H9 (cell line): ENCODE results near the gene CACNA1I. TPM values are rescaled to one million over a fixed set of nuclear protein-coding genes. Genes with fewer than 3 reads are reported as not detected.

Source experiments
- DNase-seq: peaks from one replicate; pipeline ENCODE4 v3.0.0-alpha.2; 2017
- H2AFZ ChIP-seq: one replicate; pipeline ENCODE4 v1.6.1; 2013; ENCODE audit warnings: mild to moderate bottlenecking, low read length, control low read depth, moderate library complexity
- H2AK5ac ChIP-seq: 2 replicates; pipeline ENCODE4 v1.6.1; 2013; ENCODE audit warnings: low read length, control low read depth, mixed read lengths; ENCODE audit not compliant: insufficient read length
- H2BK120ac ChIP-seq: one replicate; pipeline ENCODE4 v1.6.1; 2013; ENCODE audit warnings: low read depth, mild to moderate bottlenecking, low read length, control low read depth, inconsistent platforms; ENCODE audit not compliant: poor library complexity, severe bottlenecking
- H2BK12ac ChIP-seq: 2 replicates; pipeline ENCODE4 v1.6.1; 2013; ENCODE audit warnings: low read length, control low read depth, mixed read lengths, low read depth; ENCODE audit not compliant: insufficient read length
- H2BK15ac ChIP-seq: 2 replicates; pipeline ENCODE4 v1.6.1; 2013; ENCODE audit warnings: low read depth, low read length, control low read depth
- H2BK20ac ChIP-seq: one replicate; pipeline ENCODE4 v1.6.1; 2013; ENCODE audit warnings: low read depth, mild to moderate bottlenecking, low read length, control low read depth, inconsistent platforms; ENCODE audit not compliant: poor library complexity, severe bottlenecking
- H2BK5ac ChIP-seq: 2 replicates; pipeline ENCODE4 v1.6.1; 2013; ENCODE audit warnings: low read length, control low read depth, mixed read lengths; ENCODE audit not compliant: insufficient read length
- H3K14ac ChIP-seq: 2 replicates; pipeline ENCODE4 v1.6.1; 2013; ENCODE audit warnings: low read length, control low read depth; ENCODE audit not compliant: insufficient read depth
- H3K18ac ChIP-seq: 2 replicates; pipeline ENCODE4 v1.6.1; 2013; ENCODE audit warnings: low read depth, mild to moderate bottlenecking, mixed read lengths, low read length, control low read depth; ENCODE audit not compliant: insufficient read length
- H3K23ac ChIP-seq: 2 replicates; pipeline ENCODE4 v1.6.1; 2013; ENCODE audit warnings: low read length, control low read depth, mixed read lengths, low read depth; ENCODE audit not compliant: insufficient read length
- H3K23me2 ChIP-seq: 2 replicates; pipeline ENCODE4 v1.6.1; 2013; ENCODE audit warnings: low read depth, mild to moderate bottlenecking, mixed read lengths, low read length, control low read depth; ENCODE audit not compliant: insufficient read length, poor library complexity, severe bottlenecking
- H3K27ac ChIP-seq: 2 replicates; pipeline ENCODE4 v1.5.1; 2013; ENCODE audit warnings: low read length, control low read depth, mixed read lengths, low read depth; ENCODE audit not compliant: insufficient read length
- H3K27me3 ChIP-seq: 2 replicates; pipeline ENCODE4 v1.6.1; 2013; ENCODE audit warnings: low read length, control low read depth, inconsistent platforms; ENCODE audit not compliant: insufficient read depth
- H3K4ac ChIP-seq: 2 replicates; pipeline ENCODE4 v1.6.1; 2013; ENCODE audit warnings: low read depth, mild to moderate bottlenecking, control low read depth, inconsistent platforms, low read length, moderate library complexity
- H3K4me1 ChIP-seq: 2 replicates; pipeline ENCODE4 v1.6.1; 2013; ENCODE audit warnings: low read length, control low read depth, inconsistent platforms; ENCODE audit not compliant: insufficient read depth
- H3K4me2 ChIP-seq: 2 replicates; pipeline ENCODE4 v1.6.1; 2013; ENCODE audit warnings: low read length, control low read depth, mixed read lengths; ENCODE audit not compliant: insufficient read length, insufficient read depth
- H3K56ac ChIP-seq: 2 replicates; pipeline ENCODE4 v1.6.1; 2013; ENCODE audit warnings: low read depth, mild to moderate bottlenecking, mixed read lengths, low read length, control low read depth; ENCODE audit not compliant: insufficient read length
- H3K79me1 ChIP-seq: 2 replicates; pipeline ENCODE4 v1.6.1; 2013; ENCODE audit warnings: low read depth, mild to moderate bottlenecking, moderate library complexity, low read length, control low read depth, inconsistent platforms; ENCODE audit not compliant: insufficient read depth, poor library complexity, severe bottlenecking
- H3K79me2 ChIP-seq: 2 replicates; pipeline ENCODE4 v1.6.1; 2013; ENCODE audit warnings: low read length, control low read depth, inconsistent platforms; ENCODE audit not compliant: insufficient read depth
- H3K9ac ChIP-seq: 2 replicates; pipeline ENCODE4 v1.6.1; 2013; ENCODE audit warnings: low read length, control low read depth, mixed read lengths; ENCODE audit not compliant: insufficient read length; ENCODE audit errors: extremely low read depth
- H3K9me3 ChIP-seq: one replicate; pipeline ENCODE4 v1.6.1; 2013; ENCODE audit warnings: low read depth, low read length, inconsistent platforms; ENCODE audit not compliant: control insufficient read depth
- H3T11ph ChIP-seq: one replicate; pipeline ENCODE4 v1.6.1; 2013; ENCODE audit warnings: mild to moderate bottlenecking, low read length, control low read depth, inconsistent platforms
- H4K20me1 ChIP-seq: one replicate; pipeline ENCODE4 v1.6.1; 2013; ENCODE audit not compliant: control insufficient read depth, insufficient read length, insufficient read depth
- H4K5ac ChIP-seq: 2 replicates; pipeline ENCODE4 v1.6.1; 2013; ENCODE audit warnings: low read depth, mild to moderate bottlenecking, mixed read lengths, low read length, control low read depth; ENCODE audit not compliant: insufficient read length
- H4K8ac ChIP-seq: replicated peaks from 2 replicates; pipeline ENCODE4 v1.6.1; 2013; ENCODE audit warnings: low read length, control low read depth, mixed read lengths, low read depth; ENCODE audit not compliant: insufficient read length
- H4K91ac ChIP-seq: 2 replicates; pipeline ENCODE4 v1.6.1; 2013; ENCODE audit warnings: low read depth, mild to moderate bottlenecking, moderate library complexity, mixed read lengths, low read length, control low read depth; ENCODE audit not compliant: insufficient read length
- H3K27ac Mint-ChIP-seq, 3 experiments: 2 replicates in 2 of 3; 3 replicates in 1 of 3; pipeline ENCODE4 v1.8.0; 2020 to 2021; ENCODE audit warnings: mixed read lengths in 3 of 3, mild to moderate bottlenecking in 1 of 3, moderate library complexity in 1 of 3
- H3K27me3 Mint-ChIP-seq: 2 replicates; pipeline ENCODE4 v1.8.0; 2021; ENCODE audit warnings: low read depth, mild to moderate bottlenecking, moderate library complexity, mixed read lengths
- H3K36me3 Mint-ChIP-seq, 3 experiments: 2 replicates in 2 of 3; 3 replicates in 1 of 3; pipeline ENCODE4 v1.8.0; 2020 to 2021; ENCODE audit warnings: low read depth in 3 of 3, mixed read lengths in 3 of 3; ENCODE audit not compliant: insufficient read depth in 1 of 3
- H3K4me1 Mint-ChIP-seq, 2 experiments: 2 replicates each; pipeline ENCODE4 v1.8.0; 2020; ENCODE audit warnings: mixed read lengths in 2 of 2
- H3K4me3 Mint-ChIP-seq, 2 experiments: 2 replicates in 1 of 2; 3 replicates in 1 of 2; pipeline ENCODE4 v1.8.0; 2020 to 2021; ENCODE audit warnings: mild to moderate bottlenecking in 2 of 2, mixed read lengths in 2 of 2, moderate library complexity in 1 of 2
- H3K9me3 Mint-ChIP-seq, 2 experiments: 2 replicates in 1 of 2; 3 replicates in 1 of 2; pipeline ENCODE4 v1.8.0; 2020; ENCODE audit warnings: mild to moderate bottlenecking in 2 of 2, mixed read lengths in 2 of 2, moderate library complexity in 1 of 2
- WGBS: extraction: QIAGEN DNeasy Blood & Tissue Kit; methylation state at CpG from one replicate; pipeline ENCODE4 v1.1.7; 2013; ENCODE audit warnings: missing lambda C conversion rate, low lambda C conversion rate, mixed read lengths; ENCODE audit not compliant: insufficient read length; ENCODE audit errors: extremely low coverage; 5-methylcytosine and 5-hydroxymethylcytosine counted together
- total RNA-seq: library from RNA; stranded (reverse); gene quantifications from 2 replicates; pipeline ENCODE4 v1.2.1, GENCODE V29; 2021
- TF ChIP-seq, protein P1 (sequence below): fragments of 200-600 bp; sonication (generic); conservative IDR thresholded peaks from 3 replicates; pipeline ENCODE4 v1.8.0; 2021; ENCODE audit warnings: antibody characterized with exemption, mild to moderate bottlenecking

Gene CACNA1I
- total RNA-seq, 1 experiment from 2014 or later = 0.50 TPM

DNA sequence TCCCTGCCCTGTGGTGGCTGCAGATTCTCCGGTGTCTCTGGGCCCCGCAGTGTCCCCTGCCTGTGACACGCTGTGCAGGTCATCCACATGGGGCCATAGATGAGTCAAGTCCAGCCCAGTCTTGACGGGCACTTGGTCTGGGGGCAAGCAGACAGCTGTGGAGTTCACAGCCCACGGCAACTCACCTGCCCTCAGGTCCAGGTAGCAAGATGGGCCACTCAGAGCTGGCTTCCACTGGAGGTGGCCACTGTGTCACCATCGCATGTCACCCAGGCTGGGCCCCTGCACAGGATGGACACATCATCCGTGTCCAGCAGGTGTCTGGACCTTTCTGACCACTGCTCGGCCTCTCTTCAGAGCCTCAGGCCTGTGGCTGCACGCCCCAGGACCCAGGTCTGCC lies 109.9 kb downstream of the CACNA1I start:
- Histone ChIP-seq H3K27ac (no peak overlapping the region), H2BK20ac (no peak overlapping the region), H3K9ac (no peak overlapping the region), H3T11ph (no peak overlapping the region), H3K4me2 (no peak overlapping the region), H2BK120ac (no peak overlapping the region), H2BK12ac (no peak overlapping the region), H3K56ac (no peak overlapping the region), H4K8ac (no peak overlapping the region), H3K14ac (no peak overlapping the region; the same call in 1 of the 2 replicates), H3K9me3 (no peaks in the 10 kb centered on the region), H2BK5ac (no peak overlapping the region), H4K20me1 (no peaks in the 10 kb centered on the region), H3K79me2 (no peaks in the 10 kb centered on the region), H3K18ac (no peak overlapping the region), H3K23me2 (peaks cover 4% of the 10 kb centered on the region), H3K4ac (no peak overlapping the region), H2BK15ac (no peak overlapping the region), H4K5ac (no peak overlapping the region), H4K91ac (no peak overlapping the region), H2AFZ (no peak overlapping the region), H3K23ac (no peak overlapping the region), H3K79me1 (no peaks in the 10 kb centered on the region), H3K4me1 (no peaks in the 10 kb centered on the region), H2AK5ac (no peak overlapping the region), H3K27me3 (no peaks in the 10 kb centered on the region)
- H3K4me1 Mint-ChIP-seq = peaks cover 0 to 6% of the 10 kb centered on the region in 2 experiments; a peak in 2 of 4 replicates
- no peak overlapping the region for H3K4me3 Mint-ChIP-seq
- TF ChIP-seq, protein P1, sequence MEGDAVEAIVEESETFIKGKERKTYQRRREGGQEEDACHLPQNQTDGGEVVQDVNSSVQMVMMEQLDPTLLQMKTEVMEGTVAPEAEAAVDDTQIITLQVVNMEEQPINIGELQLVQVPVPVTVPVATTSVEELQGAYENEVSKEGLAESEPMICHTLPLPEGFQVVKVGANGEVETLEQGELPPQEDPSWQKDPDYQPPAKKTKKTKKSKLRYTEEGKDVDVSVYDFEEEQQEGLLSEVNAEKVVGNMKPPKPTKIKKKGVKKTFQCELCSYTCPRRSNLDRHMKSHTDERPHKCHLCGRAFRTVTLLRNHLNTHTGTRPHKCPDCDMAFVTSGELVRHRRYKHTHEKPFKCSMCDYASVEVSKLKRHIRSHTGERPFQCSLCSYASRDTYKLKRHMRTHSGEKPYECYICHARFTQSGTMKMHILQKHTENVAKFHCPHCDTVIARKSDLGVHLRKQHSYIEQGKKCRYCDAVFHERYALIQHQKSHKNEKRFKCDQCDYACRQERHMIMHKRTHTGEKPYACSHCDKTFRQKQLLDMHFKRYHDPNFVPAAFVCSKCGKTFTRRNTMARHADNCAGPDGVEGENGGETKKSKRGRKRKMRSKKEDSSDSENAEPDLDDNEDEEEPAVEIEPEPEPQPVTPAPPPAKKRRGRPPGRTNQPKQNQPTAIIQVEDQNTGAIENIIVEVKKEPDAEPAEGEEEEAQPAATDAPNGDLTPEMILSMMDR = no peak
- H3K27ac Mint-ChIP-seq = no peak overlapping the region
- no peaks in the 10 kb centered on the region; a peak in 1 of 5 replicates for H3K9me3 Mint-ChIP-seq
- no CpG with 5 or more reads among the region's 9 CpGs for WGBS
- no peaks in the 10 kb centered on the region; the same call in 1 of the 2 replicates for H3K27me3 Mint-ChIP-seq
- DNase-seq = no peak
- H3K36me3 Mint-ChIP-seq = peaks cover 0 to 8% (median 6%) of the 10 kb centered on the region in 3 experiments; a peak in 3 of 7 replicates
